OCI-LY1 (cell line): Measurements from ENCODE around the gene SHROOM3.

ENCODE experiments used
- EZH2 ChIP-seq: fragments of 200-600 bp; sonication (generic), shearing (Covaris generic); IDR thresholded peaks from 2 replicates; pipeline ENCODE4 v1.8.0; 2017; ENCODE audit warnings: borderline replicate concordance, mixed run types, mild to moderate bottlenecking, antibody characterized with exemption, low read length, moderate library complexity, mixed read lengths
- TF ChIP-seq, protein P1 (sequence below): fragments of 200-600 bp; sonication (generic), shearing (Covaris generic); IDR thresholded peaks from 2 replicates; pipeline ENCODE4 v1.5.1; 2017; ENCODE audit warnings: mild to moderate bottlenecking, antibody characterized with exemption, low read length, moderate library complexity, mixed read lengths

DNA sequence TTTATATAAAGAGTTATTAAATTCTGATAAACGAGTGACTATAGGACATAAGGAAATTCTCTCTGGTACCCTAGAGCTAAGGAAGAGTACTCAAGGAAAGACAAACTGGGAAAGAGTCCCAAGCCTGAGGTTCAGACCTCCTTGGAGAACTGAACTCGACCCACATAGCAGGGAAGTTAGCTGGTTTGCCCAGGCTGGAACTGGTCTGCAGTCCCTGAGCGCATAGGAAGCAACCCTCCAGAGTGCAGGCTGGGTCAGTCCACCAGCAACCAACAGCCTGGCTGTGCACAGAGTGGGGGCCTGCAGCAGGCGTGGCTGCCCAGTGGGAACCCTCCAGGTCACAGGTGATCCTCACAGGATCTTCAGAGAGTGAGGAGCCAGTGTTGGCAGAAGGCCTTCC, 348.8 kb downstream of the SHROOM3 start:
- TF ChIP-seq, protein P1, sequence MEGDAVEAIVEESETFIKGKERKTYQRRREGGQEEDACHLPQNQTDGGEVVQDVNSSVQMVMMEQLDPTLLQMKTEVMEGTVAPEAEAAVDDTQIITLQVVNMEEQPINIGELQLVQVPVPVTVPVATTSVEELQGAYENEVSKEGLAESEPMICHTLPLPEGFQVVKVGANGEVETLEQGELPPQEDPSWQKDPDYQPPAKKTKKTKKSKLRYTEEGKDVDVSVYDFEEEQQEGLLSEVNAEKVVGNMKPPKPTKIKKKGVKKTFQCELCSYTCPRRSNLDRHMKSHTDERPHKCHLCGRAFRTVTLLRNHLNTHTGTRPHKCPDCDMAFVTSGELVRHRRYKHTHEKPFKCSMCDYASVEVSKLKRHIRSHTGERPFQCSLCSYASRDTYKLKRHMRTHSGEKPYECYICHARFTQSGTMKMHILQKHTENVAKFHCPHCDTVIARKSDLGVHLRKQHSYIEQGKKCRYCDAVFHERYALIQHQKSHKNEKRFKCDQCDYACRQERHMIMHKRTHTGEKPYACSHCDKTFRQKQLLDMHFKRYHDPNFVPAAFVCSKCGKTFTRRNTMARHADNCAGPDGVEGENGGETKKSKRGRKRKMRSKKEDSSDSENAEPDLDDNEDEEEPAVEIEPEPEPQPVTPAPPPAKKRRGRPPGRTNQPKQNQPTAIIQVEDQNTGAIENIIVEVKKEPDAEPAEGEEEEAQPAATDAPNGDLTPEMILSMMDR = no peak
- no peak for TF ChIP-seq EZH2
